ENCODE results near the gene ABI1.

GRCh38 chr10:26711324-26711723 lies 149.4 kb downstream of the ABI1 start:
- no peak for TF ChIP-seq KDM5B (IDR thresholded peaks at IDR 0.05; ENCODE audit: insufficient replicate concordance, low read depth, low read length)
- TF ChIP-seq NFIC (IDR thresholded peaks at IDR 0.05), result no peak
- TF ChIP-seq HDAC2 (IDR thresholded peaks at IDR 0.05), result no peak
- TF ChIP-seq TRIM25 (IDR thresholded peaks at IDR 0.05; ENCODE audit: borderline replicate concordance), result no peak
- TF ChIP-seq ZBTB40 (IDR thresholded peaks at IDR 0.05), result no peak
- no peak for TF ChIP-seq ZBTB40 (CRISPR knock-in tag; IDR thresholded peaks at IDR 0.05)
